ENCODE measurements around the gene LRRC23. TPM values are rescaled to one million over a fixed set of nuclear protein-coding genes. Genes with fewer than 3 reads are reported as not detected.

The LRRC23 gene
- total and polyA plus RNA-seq, 2 of the 13 experiments (the other 11 are each of a cell fraction or from before 2014, with no cell fraction given): 6.0 to 7.8 TPM

DNA sequence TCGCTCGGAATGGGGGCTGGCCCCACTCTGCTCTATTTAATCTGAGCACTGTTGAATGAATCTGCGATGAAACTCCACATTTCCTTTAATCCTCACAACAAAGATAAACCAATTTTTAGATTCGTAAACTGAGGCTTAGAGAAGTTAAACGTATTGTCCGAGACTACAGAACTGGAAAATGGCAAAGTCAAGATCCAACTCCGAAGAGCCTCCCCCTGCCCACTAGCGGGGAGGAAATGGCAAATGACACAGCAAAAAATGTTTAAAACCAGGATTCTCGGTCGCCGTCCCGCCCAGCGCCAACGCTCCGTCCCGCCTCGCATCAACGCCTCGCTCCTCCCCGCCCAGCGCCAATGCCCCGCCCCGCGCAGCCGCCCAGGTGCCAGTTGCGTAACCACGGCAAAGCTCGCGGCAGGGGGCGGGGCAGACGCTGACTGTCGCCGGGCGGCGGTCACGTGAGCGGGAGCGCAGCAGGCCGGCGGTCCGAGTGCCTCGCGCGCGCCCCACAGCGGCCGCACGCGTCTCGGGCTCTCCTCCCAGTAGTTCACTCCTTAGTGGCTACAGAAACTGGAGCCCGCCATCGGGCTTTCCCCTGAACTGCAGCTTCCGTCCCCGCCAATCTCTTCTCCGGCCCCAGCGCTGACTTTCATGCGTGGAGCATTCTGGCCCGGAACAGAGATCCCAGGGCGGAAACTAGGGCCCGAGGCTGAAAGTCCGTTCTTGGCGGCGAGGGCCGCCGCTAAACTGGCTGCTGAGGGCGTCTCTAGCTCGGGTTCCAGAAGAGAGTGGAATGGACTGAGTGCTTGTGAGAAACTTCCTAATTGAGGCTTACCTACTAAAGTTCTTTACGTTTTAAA lies 13.6 kb upstream of the LRRC23 start (continued):
- TF ChIP-seq, protein P1, sequence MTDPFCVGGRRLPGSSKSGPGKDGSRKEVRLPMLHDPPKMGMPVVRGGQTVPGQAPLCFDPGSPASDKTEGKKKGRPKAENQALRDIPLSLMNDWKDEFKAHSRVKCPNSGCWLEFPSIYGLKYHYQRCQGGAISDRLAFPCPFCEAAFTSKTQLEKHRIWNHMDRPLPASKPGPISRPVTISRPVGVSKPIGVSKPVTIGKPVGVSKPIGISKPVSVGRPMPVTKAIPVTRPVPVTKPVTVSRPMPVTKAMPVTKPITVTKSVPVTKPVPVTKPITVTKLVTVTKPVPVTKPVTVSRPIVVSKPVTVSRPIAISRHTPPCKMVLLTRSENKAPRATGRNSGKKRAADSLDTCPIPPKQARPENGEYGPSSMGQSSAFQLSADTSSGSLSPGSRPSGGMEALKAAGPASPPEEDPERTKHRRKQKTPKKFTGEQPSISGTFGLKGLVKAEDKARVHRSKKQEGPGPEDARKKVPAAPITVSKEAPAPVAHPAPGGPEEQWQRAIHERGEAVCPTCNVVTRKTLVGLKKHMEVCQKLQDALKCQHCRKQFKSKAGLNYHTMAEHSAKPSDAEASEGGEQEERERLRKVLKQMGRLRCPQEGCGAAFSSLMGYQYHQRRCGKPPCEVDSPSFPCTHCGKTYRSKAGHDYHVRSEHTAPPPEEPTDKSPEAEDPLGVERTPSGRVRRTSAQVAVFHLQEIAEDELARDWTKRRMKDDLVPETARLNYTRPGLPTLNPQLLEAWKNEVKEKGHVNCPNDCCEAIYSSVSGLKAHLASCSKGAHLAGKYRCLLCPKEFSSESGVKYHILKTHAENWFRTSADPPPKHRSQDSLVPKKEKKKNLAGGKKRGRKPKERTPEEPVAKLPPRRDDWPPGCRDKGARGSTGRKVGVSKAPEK (CRISPR knock-in tag; IDR thresholded peaks at IDR 0.05; ENCODE audit: borderline replicate concordance): no peak
- TF ChIP-seq KAT7 (CRISPR knock-in tag; IDR thresholded peaks at IDR 0.05; ENCODE audit: borderline replicate concordance): peak; percentile 79; the same call in 1 of the 2 replicates
- TF ChIP-seq, protein P2, sequence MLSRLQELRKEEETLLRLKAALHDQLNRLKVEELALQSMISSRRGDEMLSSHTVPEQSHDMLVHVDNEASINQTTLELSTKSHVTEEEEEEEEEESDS (CRISPR knock-in tag; IDR thresholded peaks at IDR 0.05; ENCODE audit: borderline replicate concordance): no peak
- no peak for TF ChIP-seq ZNF549 (CRISPR knock-in tag; IDR thresholded peaks at IDR 0.05)
- TF ChIP-seq CENPX (CRISPR knock-in tag; IDR thresholded peaks at IDR 0.05): no peak
- peak; percentile 77; the same call in 1 of the 2 replicates for TF ChIP-seq FOXA3 (CRISPR knock-in tag; IDR thresholded peaks at IDR 0.05)
- TF ChIP-seq AGO1 (IDR thresholded peaks at IDR 0.05; ENCODE audit: low read depth, low read length, poor library complexity, severe bottlenecking): peak; percentile 82
- TF ChIP-seq ZNF781 (CRISPR knock-in tag; IDR thresholded peaks at IDR 0.05; ENCODE audit: borderline replicate concordance, not compliant biosample characterization): no peak
- peak; percentile 80; the same call in 1 of the 2 replicates for TF ChIP-seq ZNF841 (CRISPR knock-in tag; IDR thresholded peaks at IDR 0.05; ENCODE audit: borderline replicate concordance)
- TF ChIP-seq SNRNP70 (IDR thresholded peaks at IDR 0.05; ENCODE audit: low read depth, low read length): no peak
- peak; percentile 93 for TF ChIP-seq SALL1 (CRISPR knock-in tag; IDR thresholded peaks at IDR 0.05)
- TF ChIP-seq ZNF558 (CRISPR knock-in tag; IDR thresholded peaks at IDR 0.05; ENCODE audit: borderline replicate concordance): 0 out of 2 replicates have a peak, but pooled peaks have one; percentile 39
- no peak for TF ChIP-seq ZNF256 (CRISPR knock-in tag; conservative IDR thresholded peaks at IDR 0.05)
- TF ChIP-seq, protein P3, sequence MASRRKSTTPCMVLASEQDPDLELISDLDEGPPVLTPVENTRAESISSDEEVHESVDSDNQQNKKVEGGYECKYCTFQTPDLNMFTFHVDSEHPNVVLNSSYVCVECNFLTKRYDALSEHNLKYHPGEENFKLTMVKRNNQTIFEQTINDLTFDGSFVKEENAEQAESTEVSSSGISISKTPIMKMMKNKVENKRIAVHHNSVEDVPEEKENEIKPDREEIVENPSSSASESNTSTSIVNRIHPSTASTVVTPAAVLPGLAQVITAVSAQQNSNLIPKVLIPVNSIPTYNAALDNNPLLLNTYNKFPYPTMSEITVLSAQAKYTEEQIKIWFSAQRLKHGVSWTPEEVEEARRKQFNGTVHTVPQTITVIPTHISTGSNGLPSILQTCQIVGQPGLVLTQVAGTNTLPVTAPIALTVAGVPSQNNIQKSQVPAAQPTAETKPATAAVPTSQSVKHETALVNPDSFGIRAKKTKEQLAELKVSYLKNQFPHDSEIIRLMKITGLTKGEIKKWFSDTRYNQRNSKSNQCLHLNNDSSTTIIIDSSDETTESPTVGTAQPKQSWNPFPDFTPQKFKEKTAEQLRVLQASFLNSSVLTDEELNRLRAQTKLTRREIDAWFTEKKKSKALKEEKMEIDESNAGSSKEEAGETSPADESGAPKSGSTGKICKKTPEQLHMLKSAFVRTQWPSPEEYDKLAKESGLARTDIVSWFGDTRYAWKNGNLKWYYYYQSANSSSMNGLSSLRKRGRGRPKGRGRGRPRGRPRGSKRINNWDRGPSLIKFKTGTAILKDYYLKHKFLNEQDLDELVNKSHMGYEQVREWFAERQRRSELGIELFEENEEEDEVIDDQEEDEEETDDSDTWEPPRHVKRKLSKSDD (CRISPR knock-in tag; IDR thresholded peaks at IDR 0.05; ENCODE audit: low read depth): peak; percentile 93
- TF ChIP-seq TMF1 (CRISPR knock-in tag; IDR thresholded peaks at IDR 0.05; ENCODE audit: low read depth): no peak
- peak; percentile 88; the same call in 1 of the 2 replicates for TF ChIP-seq ZNF747 (CRISPR knock-in tag; IDR thresholded peaks at IDR 0.05; ENCODE audit: borderline replicate concordance)
- TF ChIP-seq SP2 (CRISPR knock-in tag; IDR thresholded peaks at IDR 0.05): peak; percentile 48; the same call in 1 of the 2 replicates
- TF ChIP-seq, protein P4, sequence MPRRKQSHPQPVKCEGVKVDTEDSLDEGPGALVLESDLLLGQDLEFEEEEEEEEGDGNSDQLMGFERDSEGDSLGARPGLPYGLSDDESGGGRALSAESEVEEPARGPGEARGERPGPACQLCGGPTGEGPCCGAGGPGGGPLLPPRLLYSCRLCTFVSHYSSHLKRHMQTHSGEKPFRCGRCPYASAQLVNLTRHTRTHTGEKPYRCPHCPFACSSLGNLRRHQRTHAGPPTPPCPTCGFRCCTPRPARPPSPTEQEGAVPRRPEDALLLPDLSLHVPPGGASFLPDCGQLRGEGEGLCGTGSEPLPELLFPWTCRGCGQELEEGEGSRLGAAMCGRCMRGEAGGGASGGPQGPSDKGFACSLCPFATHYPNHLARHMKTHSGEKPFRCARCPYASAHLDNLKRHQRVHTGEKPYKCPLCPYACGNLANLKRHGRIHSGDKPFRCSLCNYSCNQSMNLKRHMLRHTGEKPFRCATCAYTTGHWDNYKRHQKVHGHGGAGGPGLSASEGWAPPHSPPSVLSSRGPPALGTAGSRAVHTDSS (CRISPR knock-in tag; conservative IDR thresholded peaks at IDR 0.05): no peak
- TF ChIP-seq ZNF577 (CRISPR knock-in tag; IDR thresholded peaks at IDR 0.05; ENCODE audit: borderline replicate concordance, low read depth): no peak
- TF ChIP-seq CHCHD3 (CRISPR knock-in tag; IDR thresholded peaks at IDR 0.05): no peak
- no peak for TF ChIP-seq NFATC3 (CRISPR knock-in tag; IDR thresholded peaks at IDR 0.05)
- peak; percentile 83; the same call in 1 of the 2 replicates for TF ChIP-seq IRF2 (CRISPR knock-in tag; IDR thresholded peaks at IDR 0.05)
